Ectodermal cell (in vitro differentiated cells): ENCODE data around the gene SRPK2.

ENCODE experiments used
- H3K27ac ChIP-seq: 2 replicates; pipeline ENCODE4 v1.7.0; 2013; ENCODE audit warnings: mild to moderate bottlenecking, low read depth, low read length; ENCODE audit not compliant: insufficient read depth, poor library complexity, severe bottlenecking
- H3K27me3 ChIP-seq: 2 replicates; pipeline ENCODE4 v1.7.0; 2013; ENCODE audit warnings: mild to moderate bottlenecking, low read length; ENCODE audit not compliant: insufficient read depth, control insufficient read depth, poor library complexity, severe bottlenecking
- H3K36me3 ChIP-seq: one replicate; pipeline ENCODE4 v1.7.0; 2013; ENCODE audit warnings: low read length; ENCODE audit not compliant: control insufficient read depth, insufficient read depth
- H3K4me1 ChIP-seq: one replicate; pipeline ENCODE4 v1.7.0; 2013; ENCODE audit warnings: low read length; ENCODE audit not compliant: control insufficient read depth, insufficient read depth
- H3K4me3 ChIP-seq: 2 replicates; pipeline ENCODE4 v1.7.0; 2013; ENCODE audit warnings: low read depth, low read length, control low read depth; ENCODE audit not compliant: insufficient read depth
- H3K9me3 ChIP-seq: 2 replicates; pipeline ENCODE4 v1.7.0; 2013; ENCODE audit warnings: mild to moderate bottlenecking, low read length, moderate library complexity; ENCODE audit not compliant: control insufficient read depth
- WGBS, 2 experiments: methylation state at CpG; one replicate each; pipeline ENCODE4 v1.1.7; 2013; ENCODE audit warnings: missing lambda C conversion rate in 2 of 2; 5-methylcytosine and 5-hydroxymethylcytosine counted together

SRPK2 gene

GRCh38 chr7:105133358-105133757, 255.4 kb downstream of the SRPK2 start:
- no peak overlapping the region for H3K4me3 ChIP-seq
- WGBS, 2 experiments: 88 to 93% methylated on average over 7 of the region's 7 CpGs
- H3K27ac ChIP-seq: no peak overlapping the region
- no peaks in the 10 kb centered on the region for H3K9me3 ChIP-seq
- H3K36me3 ChIP-seq: no peaks in the 10 kb centered on the region
- peaks cover 9% of the 10 kb centered on the region for H3K4me1 ChIP-seq
- no peaks in the 10 kb centered on the region for H3K27me3 ChIP-seq

GRCh38 chr7:105132835-105133234, 255.9 kb downstream of the SRPK2 start:
- Histone ChIP-seq H3K36me3 (no peaks in the 10 kb centered on the region), H3K27me3 (no peaks in the 10 kb centered on the region), H3K4me1 (peaks cover 9% of the 10 kb centered on the region), H3K27ac (no peak overlapping the region), H3K4me3 (no peak overlapping the region), H3K9me3 (no peaks in the 10 kb centered on the region)
- 95 to 97% methylated on average over 10 of the region's 10 CpGs for WGBS, 2 experiments

GRCh38 chr7:105132335-105132734, 256.4 kb downstream of the SRPK2 start:
- WGBS, 2 experiments: 94 to 95% methylated on average over 5 of the region's 5 CpGs
- Histone ChIP-seq H3K36me3 (no peaks in the 10 kb centered on the region), H3K27ac (no peak overlapping the region)

GRCh38 chr7:105131890-105132289, 256.8 kb downstream of the SRPK2 start:
- Histone ChIP-seq H3K9me3 (no peaks in the 10 kb centered on the region), H3K4me1 (peaks cover 9% of the 10 kb centered on the region), H3K27ac (no peak overlapping the region), H3K36me3 (no peaks in the 10 kb centered on the region), H3K4me3 (no peak overlapping the region), H3K27me3 (no peaks in the 10 kb centered on the region)
- WGBS, 2 experiments: 90 to 92% methylated on average over 7 of the region's 7 CpGs

More at GRCh38 chr7:105132335-105132734, 256.4 kb downstream of the SRPK2 start:
- Histone ChIP-seq H3K4me1 (peaks cover 9% of the 10 kb centered on the region), H3K4me3 (no peak overlapping the region), H3K9me3 (no peaks in the 10 kb centered on the region), H3K27me3 (no peaks in the 10 kb centered on the region)

GRCh38 chr7:105131033-105131656, 257.6 kb downstream of the SRPK2 start:
- Histone ChIP-seq H3K9me3 (no peaks in the 10 kb centered on the region), H3K4me3 (no peak overlapping the region), H3K27ac (no peak overlapping the region), H3K36me3 (peaks cover 3% of the 10 kb centered on the region), H3K27me3 (no peaks in the 10 kb centered on the region), H3K4me1 (peaks cover 9% of the 10 kb centered on the region)
- WGBS, 2 experiments: 81% methylated on average over 10 to 12 of the region's 12 CpGs

GRCh38 chr7:105130580-105130979, 258.1 kb downstream of the SRPK2 start:
- Histone ChIP-seq H3K27ac (no peak overlapping the region), H3K4me1 (peaks cover 9% of the 10 kb centered on the region), H3K36me3 (peaks cover 3% of the 10 kb centered on the region), H3K4me3 (no peak overlapping the region), H3K27me3 (no peaks in the 10 kb centered on the region), H3K9me3 (no peaks in the 10 kb centered on the region)
- WGBS, 2 experiments: 93 to 100% methylated on average over 2 of the region's 2 CpGs

- Histone ChIP-seq H3K9me3 (no peaks in the 10 kb centered on the region), H3K27ac (no peak overlapping the region), H3K27me3 (no peaks in the 10 kb centered on the region), H3K36me3 (peaks cover 3% of the 10 kb centered on the region), H3K4me1 (peaks cover 9% of the 10 kb centered on the region), H3K4me3 (no peak overlapping the region)
- WGBS, 2 experiments: 93 to 94% methylated on average over 5 of the region's 5 CpGs
Measured at GRCh38 chr7:105130048-105130447, 258.7 kb downstream of the SRPK2 start.

GRCh38 chr7:105127179-105127578, 261.5 kb downstream of the SRPK2 start:
- Histone ChIP-seq H3K36me3 (peaks cover 3% of the 10 kb centered on the region), H3K4me1 (peaks cover 9% of the 10 kb centered on the region)
- WGBS, 2 experiments: 93 to 95% methylated on average over 8 of the region's 8 CpGs

GRCh38 chr7:105126436-105126975, 262.2 kb downstream of the SRPK2 start:
- H3K4me1 ChIP-seq: peaks cover 5% of the 10 kb centered on the region
- peaks cover 3% of the 10 kb centered on the region for H3K36me3 ChIP-seq
- WGBS, 2 experiments: 93 to 96% methylated on average over 4 of the region's 4 CpGs
- H3K4me3 ChIP-seq: no peak overlapping the region
- no peaks in the 10 kb centered on the region for H3K9me3 ChIP-seq
- H3K27me3 ChIP-seq: no peaks in the 10 kb centered on the region
- no peak overlapping the region for H3K27ac ChIP-seq

More at GRCh38 chr7:105127179-105127578, 261.5 kb downstream of the SRPK2 start:
- Histone ChIP-seq H3K27me3 (no peaks in the 10 kb centered on the region), H3K27ac (no peak overlapping the region), H3K4me3 (no peak overlapping the region), H3K9me3 (no peaks in the 10 kb centered on the region)

GRCh38 chr7:105125745-105126144, 263.0 kb downstream of the SRPK2 start:
- H3K4me3 ChIP-seq: no peak overlapping the region
- H3K36me3 ChIP-seq: peaks cover 3% of the 10 kb centered on the region
- H3K4me1 ChIP-seq: no peaks in the 10 kb centered on the region
- no peak overlapping the region for H3K27ac ChIP-seq
- WGBS, 2 experiments: 96% methylated on average over 12 of the region's 12 CpGs
- no peaks in the 10 kb centered on the region for H3K27me3 ChIP-seq
- H3K9me3 ChIP-seq: no peaks in the 10 kb centered on the region
